Activated naive CD8-positive, alpha-beta T cell treated with anti-CD3 and anti-CD28 coated beads, Interleukin-2, amount 10 ng/mL, durations not matched to agents 7 days and 5 days (primary cell): Measurements from ENCODE around the gene HSF5. TPM values are rescaled to one million over a fixed set of nuclear protein-coding genes. Genes with fewer than 3 reads are reported as not detected.
A peak's percentile ranks its signal among the peaks of the same experiment; 100 is the strongest.
"Not testable (repeated sequence)": the region's sequence is repeated elsewhere in the genome, so short reads cannot be mapped to it uniquely, and the experiment has no call there.

Experiments
- ATAC-seq: fragments of 150-1000 bp; cut with Tn5 transposase; one replicate; pipeline ENCODE4 v1.10.0; 2021; ENCODE audit warnings: low read depth, moderate library complexity
- POLR2A ChIA-PET: fragments of 350-600 bp; sonication (Branson Sonifier 250); formaldehyde crosslinking; loops from one replicate; lab custom pipeline; 2021; ENCODE audit warnings: antibody characterized with exemption; lab: Charles Lee
- DNase-seq: peaks from one replicate; pipeline ENCODE4 v3.0.0; 2021
- H3K27ac Mint-ChIP-seq: one replicate; pipeline ENCODE4 v1.8.0; 2022; ENCODE audit warnings: mild to moderate bottlenecking, mixed read lengths
- H3K27me3 Mint-ChIP-seq: one replicate; pipeline ENCODE4 v1.8.0; 2022; ENCODE audit warnings: mild to moderate bottlenecking, moderate library complexity, mixed read lengths
- H3K36me3 Mint-ChIP-seq: one replicate; pipeline ENCODE4 v1.8.0; 2021; ENCODE audit warnings: mild to moderate bottlenecking, mixed read lengths
- H3K4me1 Mint-ChIP-seq: one replicate; pipeline ENCODE4 v1.8.0; 2021; ENCODE audit warnings: mixed read lengths
- H3K4me3 Mint-ChIP-seq: one replicate; pipeline ENCODE4 v1.8.0; 2022; ENCODE audit warnings: mild to moderate bottlenecking, moderate library complexity, mixed read lengths
- H3K9me3 Mint-ChIP-seq: one replicate; pipeline ENCODE4 v1.8.0; 2021; ENCODE audit warnings: mixed read lengths
- total RNA-seq, 2 experiments: library from RNA; stranded (reverse); gene quantifications; one replicate each; pipeline ENCODE4 v1.2.3, GENCODE V29; 2021

The HSF5 gene
- total RNA-seq, 2 experiments from 2014 or later, result 0.47 to 0.60 TPM

DNA sequence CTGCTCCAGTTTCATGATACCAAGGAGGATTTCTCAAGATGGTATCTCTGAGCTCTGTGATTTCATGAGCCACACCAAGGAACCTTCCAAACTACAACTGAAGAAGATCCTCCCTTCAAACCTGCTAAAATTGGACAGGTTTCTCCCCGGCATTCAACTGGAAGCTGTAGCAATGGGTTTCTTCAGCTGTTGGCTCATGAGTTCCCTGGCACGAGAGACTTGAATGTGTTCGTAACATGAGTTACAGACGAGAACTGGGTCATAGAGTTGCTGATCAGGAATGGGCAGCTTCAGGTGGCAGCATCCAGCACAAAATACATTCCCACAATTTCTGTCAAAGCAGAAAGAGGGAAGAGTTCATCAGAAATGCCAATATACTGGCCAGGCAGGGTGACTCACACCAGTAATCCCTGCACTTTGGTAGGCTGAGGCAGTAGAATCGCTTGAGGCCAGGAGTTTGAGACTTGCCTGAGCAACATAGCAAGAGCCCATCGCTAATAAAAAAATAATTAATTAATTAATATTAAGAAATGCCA lies 3.4 kb upstream of the HSF5 start:
- Mint-ChIP-seq H3K27me3 (no peaks in the 10 kb centered on the region), H3K9me3 (no peaks in the 10 kb centered on the region), H3K4me3 (no peak overlapping the region), H3K27ac (no peak overlapping the region), H3K4me1 (peaks cover 5% of the 10 kb centered on the region), H3K36me3 (peaks cover 44% of the 10 kb centered on the region)
- DNase-seq, result no peak
- ATAC-seq, result no peak
- POLR2A ChIA-PET, result no interaction called here

DNA sequence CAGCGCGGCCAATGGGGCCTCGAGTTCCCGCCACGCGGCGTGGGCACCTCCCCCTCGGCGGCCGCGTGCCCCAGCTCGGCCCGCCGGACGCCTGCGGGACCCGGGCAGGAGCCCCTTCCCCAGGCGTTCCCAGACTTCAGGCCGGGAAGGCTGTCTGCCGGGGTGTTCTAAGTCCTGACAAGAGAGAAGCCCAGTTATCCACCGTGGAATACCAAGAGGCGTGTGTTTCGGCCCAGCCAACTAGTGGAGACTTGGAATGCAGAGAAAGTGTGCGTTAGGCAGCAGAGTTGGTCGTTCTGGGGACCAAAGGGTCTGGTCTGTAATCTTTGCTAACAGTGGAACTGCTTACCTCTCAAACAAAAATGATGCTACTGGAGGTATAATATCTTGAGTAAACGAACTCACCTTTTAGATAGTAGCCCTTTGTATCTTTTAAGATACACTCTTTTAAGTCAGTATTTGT lies 251 bp upstream of the HSF5 start:
- POLR2A ChIA-PET, result interaction anchor here (1.0 to 1.3 kb wide), 2 partner anchors 24 to 143 kb away, joined by 3 to 4 read pairs; no protein-coding TSS in a partner anchor
- H3K9me3 Mint-ChIP-seq, result no peaks in the 10 kb centered on the region
- H3K4me1 Mint-ChIP-seq, result peaks cover 5% of the 10 kb centered on the region
- DNase-seq (no peak), ATAC-seq (no peak)
- H3K4me3 Mint-ChIP-seq, result no peak overlapping the region
- H3K36me3 Mint-ChIP-seq, result peaks cover 30% of the 10 kb centered on the region
- H3K27ac Mint-ChIP-seq, result no peak overlapping the region
- H3K27me3 Mint-ChIP-seq, result no peaks in the 10 kb centered on the region

GRCh38 chr17:58484600-58484999 lies 3.6 kb downstream of the HSF5 start:
- H3K27me3 Mint-ChIP-seq, result peaks cover 5% of the 10 kb centered on the region
- no peak for ATAC-seq
- no peak overlapping the region for H3K27ac Mint-ChIP-seq

DNA sequence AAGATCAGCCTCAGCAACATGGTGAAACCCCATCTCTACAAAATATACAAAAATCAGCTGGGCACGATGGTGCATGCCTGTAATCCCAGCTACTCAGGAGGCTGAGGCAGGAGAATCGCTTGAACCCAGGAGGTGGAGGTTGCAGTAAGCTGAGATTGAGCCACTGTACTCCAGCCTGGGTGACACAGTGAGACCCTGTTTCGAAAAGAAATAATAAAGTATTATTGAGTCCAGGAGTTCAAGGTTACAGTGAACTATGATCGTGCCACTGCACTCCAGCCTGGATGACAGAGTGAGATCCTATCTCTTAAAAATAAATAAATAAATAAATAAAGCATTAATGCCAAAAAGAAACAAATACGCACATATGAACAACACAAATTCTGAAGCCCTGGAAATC lies 6.4 kb downstream of the HSF5 start:
- H3K9me3 Mint-ChIP-seq, H3K36me3 Mint-ChIP-seq, ATAC-seq, H3K27me3 Mint-ChIP-seq, POLR2A ChIA-PET, H3K4me1 Mint-ChIP-seq, DNase-seq, H3K4me3 Mint-ChIP-seq, H3K27ac Mint-ChIP-seq: not testable (repeated sequence)

More at GRCh38 chr17:58484600-58484999, 3.6 kb downstream of the HSF5 start:
- Mint-ChIP-seq H3K36me3 (peaks cover 9% of the 10 kb centered on the region), H3K9me3 (no peaks in the 10 kb centered on the region), H3K4me3 (no peak overlapping the region), H3K4me1 (no peaks in the 10 kb centered on the region)
- DNase-seq, result no peak
- POLR2A ChIA-PET, result no interaction called here

DNA sequence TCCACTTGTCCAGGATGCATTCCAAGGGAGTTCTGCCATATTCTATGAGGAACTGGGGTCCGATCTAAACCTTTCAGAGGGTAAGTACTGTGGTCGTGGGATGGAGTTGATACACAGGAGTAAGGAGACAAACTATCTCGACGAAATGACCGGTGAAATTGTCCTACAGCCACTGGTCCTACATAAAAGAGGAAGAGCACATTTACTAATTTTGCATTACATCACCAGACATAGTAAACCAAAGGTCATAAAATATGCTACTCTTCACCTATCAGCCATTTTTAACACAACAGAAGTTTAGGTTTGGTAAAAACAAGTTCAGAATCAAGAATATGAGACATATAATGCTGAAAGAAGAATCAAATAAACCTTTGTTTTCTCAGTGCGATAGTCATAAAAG lies 8.1 kb downstream of the HSF5 start:
- DNase-seq (no peak), ATAC-seq (no peak)
- no peak overlapping the region for H3K27ac Mint-ChIP-seq
- no peaks in the 10 kb centered on the region for H3K9me3 Mint-ChIP-seq
- POLR2A ChIA-PET, result no interaction called here
- peaks cover 5% of the 10 kb centered on the region for H3K27me3 Mint-ChIP-seq
- H3K4me1 Mint-ChIP-seq, result peaks cover 3% of the 10 kb centered on the region
- H3K36me3 Mint-ChIP-seq, result peaks cover 2% of the 10 kb centered on the region
- no peak overlapping the region for H3K4me3 Mint-ChIP-seq

DNA sequence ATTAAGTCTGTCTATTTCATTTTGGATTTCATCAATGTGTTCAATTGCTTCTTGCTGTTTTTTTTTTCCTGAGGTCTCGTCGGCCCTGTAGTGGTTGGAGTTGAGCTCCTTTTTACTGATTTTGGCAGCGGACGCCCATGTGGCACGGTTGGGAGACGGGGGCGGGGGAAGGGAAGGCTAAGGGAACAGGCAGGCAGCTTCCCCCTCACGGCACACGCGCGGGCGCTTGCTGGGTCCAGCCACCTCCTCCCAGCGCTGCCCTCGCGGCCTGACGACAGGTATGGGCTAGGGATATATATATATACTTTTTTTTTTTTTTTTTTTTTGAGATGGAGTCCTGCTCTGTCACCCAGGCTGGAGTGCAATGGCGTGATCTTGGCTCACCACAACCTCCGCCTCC lies 11.4 kb downstream of the HSF5 start:
- ATAC-seq (no peak), DNase-seq (no peak)
- no peaks in the 10 kb centered on the region for H3K9me3 Mint-ChIP-seq
- H3K36me3 Mint-ChIP-seq, result no peaks in the 10 kb centered on the region
- H3K4me3 Mint-ChIP-seq, result no peak overlapping the region
- POLR2A ChIA-PET, result no interaction called here
- H3K27ac Mint-ChIP-seq, result no peak overlapping the region
- H3K27me3 Mint-ChIP-seq, result peaks cover 2% of the 10 kb centered on the region
- peaks cover 3% of the 10 kb centered on the region for H3K4me1 Mint-ChIP-seq

- Mint-ChIP-seq H3K27me3 (peaks cover 2% of the 10 kb centered on the region), H3K36me3 (no peaks in the 10 kb centered on the region), H3K4me3 (no peak overlapping the region), H3K4me1 (peaks cover 3% of the 10 kb centered on the region), H3K27ac (no peak overlapping the region), H3K9me3 (no peaks in the 10 kb centered on the region)
- DNase-seq (no peak), ATAC-seq (no peak)
- POLR2A ChIA-PET, result no interaction called here
Measured at GRCh38 chr17:58475985-58476384, 12.2 kb downstream of the HSF5 start.

GRCh38 chr17:58470356-58470755 lies 17.9 kb downstream of the HSF5 start:
- H3K4me1 Mint-ChIP-seq, result no peaks in the 10 kb centered on the region
- H3K27me3 Mint-ChIP-seq, result peaks cover 4% of the 10 kb centered on the region
- POLR2A ChIA-PET, result interaction anchor here (0.7 kb wide), 1 partner anchor 161 kb away, joined by 3 read pairs; no protein-coding TSS in a partner anchor
- H3K4me3 Mint-ChIP-seq, result no peak overlapping the region
- H3K9me3 Mint-ChIP-seq, result no peaks in the 10 kb centered on the region
- H3K27ac Mint-ChIP-seq, result no peak overlapping the region
- DNase-seq (no peak), ATAC-seq (no peak)
- H3K36me3 Mint-ChIP-seq, result no peaks in the 10 kb centered on the region

DNA sequence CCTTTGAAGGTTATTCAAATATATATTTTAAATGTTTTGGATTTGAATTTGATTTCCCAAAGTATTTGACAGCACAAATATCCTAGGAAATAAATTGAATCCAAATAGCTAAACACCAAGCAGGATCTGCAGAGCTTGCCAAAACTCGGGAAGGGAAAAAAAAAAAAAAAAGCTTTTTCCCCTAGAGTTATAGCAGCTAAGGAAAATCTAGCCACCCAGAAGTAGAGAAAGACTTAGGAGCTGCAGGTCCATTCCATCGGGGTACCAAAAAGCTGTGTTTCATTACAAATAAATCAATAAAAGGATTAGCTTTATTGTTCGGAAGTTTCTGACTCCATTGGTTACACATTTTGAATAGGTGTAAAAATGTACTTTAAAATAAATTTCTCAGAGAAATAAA lies 19.3 kb downstream of the HSF5 start:
- no peak for ATAC-seq
- no peak overlapping the region for H3K27ac Mint-ChIP-seq
- H3K4me3 Mint-ChIP-seq, result no peak overlapping the region
- H3K9me3 Mint-ChIP-seq, result no peaks in the 10 kb centered on the region
- no peaks in the 10 kb centered on the region for H3K4me1 Mint-ChIP-seq
- POLR2A ChIA-PET, result no interaction called here
- no peak for DNase-seq
- H3K36me3 Mint-ChIP-seq, result no peaks in the 10 kb centered on the region
- peaks cover 4% of the 10 kb centered on the region for H3K27me3 Mint-ChIP-seq

- Mint-ChIP-seq H3K27ac (no peak overlapping the region), H3K27me3 (no peaks in the 10 kb centered on the region), H3K4me3 (no peak overlapping the region), H3K36me3 (no peaks in the 10 kb centered on the region), H3K4me1 (no peaks in the 10 kb centered on the region), H3K9me3 (no peaks in the 10 kb centered on the region)
- DNase-seq, result no peak
- ATAC-seq, result no peak
- POLR2A ChIA-PET, result no interaction called here
Measured at GRCh38 chr17:58455491-58455890, 32.7 kb downstream of the HSF5 start.

DNA sequence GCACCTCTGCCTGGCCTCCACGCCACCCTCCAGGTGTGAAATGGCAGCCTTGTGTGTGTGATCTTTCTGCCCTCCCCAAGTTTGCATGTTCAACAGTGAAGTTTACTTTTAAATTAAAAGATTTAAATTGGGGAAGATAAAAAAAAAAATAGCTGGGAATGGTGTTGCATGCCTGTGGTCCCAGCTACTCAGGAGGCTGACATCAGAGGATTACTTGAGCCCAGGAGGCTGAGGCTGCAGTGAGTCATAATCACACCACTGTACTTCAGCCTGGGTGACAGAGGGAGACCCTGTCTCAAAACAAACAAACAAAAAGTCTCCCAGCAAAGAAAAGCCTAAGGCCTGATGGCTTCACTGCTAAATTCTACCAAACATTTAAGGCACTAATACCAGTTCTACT lies 35.5 kb downstream of the HSF5 start:
- POLR2A ChIA-PET, result interaction anchor here (0.7 kb wide), 1 partner anchor 754 kb away, joined by 3 read pairs; no protein-coding TSS in a partner anchor
- no peaks in the 10 kb centered on the region for H3K9me3 Mint-ChIP-seq

GRCh38 chr17:58447039-58447975 lies 40.9 kb downstream of the HSF5 start:
- H3K4me1 Mint-ChIP-seq, result peaks cover 8% of the 10 kb centered on the region

More for the DNA sequence above, 35.5 kb downstream of the HSF5 start:
- Mint-ChIP-seq H3K36me3 (no peaks in the 10 kb centered on the region), H3K27me3 (no peaks in the 10 kb centered on the region), H3K4me3 (no peak overlapping the region), H3K27ac (no peak overlapping the region), H3K4me1 (no peaks in the 10 kb centered on the region)
- DNase-seq, result no peak
- ATAC-seq, result no peak

GRCh38 chr17:58446086-58446485 lies 42.1 kb downstream of the HSF5 start:
- H3K4me1 Mint-ChIP-seq, result peaks cover 8% of the 10 kb centered on the region
- H3K9me3 Mint-ChIP-seq, result no peaks in the 10 kb centered on the region
- no peak for ATAC-seq
- H3K27me3 Mint-ChIP-seq, result peaks cover 5% of the 10 kb centered on the region
- no peak for DNase-seq
- H3K4me3 Mint-ChIP-seq, result no peak overlapping the region
- no peak overlapping the region for H3K27ac Mint-ChIP-seq
- no peaks in the 10 kb centered on the region for H3K36me3 Mint-ChIP-seq
- POLR2A ChIA-PET, result interaction anchor here (0.6 kb wide), 1 partner anchor 506 kb away, joined by 5 read pairs; no protein-coding TSS in a partner anchor

More at GRCh38 chr17:58447039-58447975, 40.9 kb downstream of the HSF5 start:
- no peak overlapping the region for H3K27ac Mint-ChIP-seq
- H3K36me3 Mint-ChIP-seq, result no peaks in the 10 kb centered on the region
- DNase-seq (peak; percentile 70), ATAC-seq (peak; percentile 92)
- H3K4me3 Mint-ChIP-seq, result no peak overlapping the region
- POLR2A ChIA-PET, result interaction anchor here (1.0 kb wide), 1 partner anchor 130 kb away, joined by 3 read pairs; no protein-coding TSS in a partner anchor
- no peaks in the 10 kb centered on the region for H3K9me3 Mint-ChIP-seq
- peaks cover 5% of the 10 kb centered on the region for H3K27me3 Mint-ChIP-seq
